Osteocyte (in vitro differentiated cells): ENCODE data around the gene SORCS3. TPM values are rescaled to one million over a fixed set of nuclear protein-coding genes. Genes with fewer than 3 reads are reported as not detected.
A peak's percentile ranks its signal among the peaks of the same experiment; 100 is the strongest.

Source experiments
- DNase-seq: peaks from one replicate; pipeline ENCODE4 v3.0.0; 2021; ENCODE audit warnings: mixed read lengths; ENCODE audit not compliant: unreplicated experiment; ENCODE audit errors: extremely low spot score
- H3K27ac Mint-ChIP-seq: one replicate; pipeline ENCODE4 v1.8.0; 2021; ENCODE audit warnings: mild to moderate bottlenecking, mixed read lengths; ENCODE audit not compliant: unreplicated experiment
- H3K27me3 Mint-ChIP-seq: one replicate; pipeline ENCODE4 v1.8.0; 2021; ENCODE audit warnings: mixed read lengths; ENCODE audit not compliant: unreplicated experiment
- H3K36me3 Mint-ChIP-seq: one replicate; pipeline ENCODE4 v1.8.0; 2021; ENCODE audit warnings: mixed read lengths; ENCODE audit not compliant: unreplicated experiment
- H3K4me1 Mint-ChIP-seq: one replicate; pipeline ENCODE4 v1.8.0; 2021; ENCODE audit warnings: mixed read lengths; ENCODE audit not compliant: unreplicated experiment
- H3K4me3 Mint-ChIP-seq: one replicate; pipeline ENCODE4 v1.8.0; 2021; ENCODE audit warnings: mild to moderate bottlenecking, moderate library complexity, mixed read lengths; ENCODE audit not compliant: unreplicated experiment
- H3K9me3 Mint-ChIP-seq: one replicate; pipeline ENCODE4 v1.8.0; 2021; ENCODE audit warnings: mixed read lengths; ENCODE audit not compliant: unreplicated experiment
- long read RNA-seq: library from polyadenylated mRNA; unstranded; transcript quantifications from one replicate; pipeline ENCODE4 v2.0.0, GENCODE V29; 2021
- total RNA-seq: library from RNA; stranded (reverse); gene quantifications from 2 replicates; pipeline ENCODE4 v1.2.1, GENCODE V29; 2021
- TF ChIP-seq, protein P1 (sequence below): fragments of 200-600 bp; sonication (generic); IDR thresholded peaks from 2 replicates; pipeline ENCODE4 v1.5.0; 2021; ENCODE audit warnings: antibody characterized with exemption, mild to moderate bottlenecking, moderate library complexity

SORCS3 gene
- not detected in 2 replicates for total RNA-seq
- long read RNA-seq, result 0 reads

DNA sequence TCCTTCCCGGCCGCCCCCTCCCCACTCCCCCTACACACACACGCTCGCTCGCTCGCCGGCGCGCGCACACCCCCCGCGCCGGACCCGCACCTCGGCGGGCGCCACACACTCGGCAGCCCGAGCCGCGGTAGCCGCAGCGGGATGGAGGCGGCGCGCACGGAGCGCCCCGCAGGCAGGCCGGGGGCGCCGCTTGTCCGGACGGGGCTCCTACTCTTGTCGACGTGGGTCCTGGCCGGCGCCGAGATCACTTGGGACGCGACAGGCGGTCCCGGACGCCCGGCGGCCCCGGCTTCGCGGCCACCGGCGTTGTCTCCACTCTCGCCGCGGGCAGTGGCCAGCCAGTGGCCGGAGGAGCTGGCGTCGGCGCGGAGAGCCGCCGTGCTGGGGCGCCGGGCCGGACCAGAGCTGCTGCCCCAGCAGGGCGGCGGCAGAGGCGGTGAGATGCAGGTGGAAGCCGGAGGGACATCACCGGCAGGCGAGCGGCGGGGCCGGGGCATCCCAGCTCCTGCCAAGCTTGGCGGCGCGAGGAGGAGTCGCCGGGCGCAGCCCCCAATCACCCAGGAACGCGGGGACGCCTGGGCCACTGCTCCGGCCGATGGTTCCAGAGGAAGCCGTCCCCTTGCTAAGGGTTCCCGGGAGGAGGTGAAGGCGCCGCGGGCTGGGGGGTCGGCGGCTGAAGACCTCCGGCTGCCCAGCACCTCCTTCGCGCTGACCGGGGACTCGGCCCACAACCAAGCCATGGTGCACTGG, at the start of gene SORCS3:
SORCS3 (plus strand) TSS at position 104 of the 750 bp plus-strand sequence.
- Mint-ChIP-seq H3K27ac (no peak within 1 kb of the TSS), H3K9me3 (no peaks in the 10 kb centered on the region), H3K4me3 (no peak within 1 kb of the TSS), H3K27me3 (peaks cover 56% of the 10 kb centered on the region), H3K36me3 (no peaks in the 10 kb centered on the region), H3K4me1 (peaks cover 12% of the 10 kb centered on the region)
- no peak for DNase-seq
- TF ChIP-seq, protein P1, sequence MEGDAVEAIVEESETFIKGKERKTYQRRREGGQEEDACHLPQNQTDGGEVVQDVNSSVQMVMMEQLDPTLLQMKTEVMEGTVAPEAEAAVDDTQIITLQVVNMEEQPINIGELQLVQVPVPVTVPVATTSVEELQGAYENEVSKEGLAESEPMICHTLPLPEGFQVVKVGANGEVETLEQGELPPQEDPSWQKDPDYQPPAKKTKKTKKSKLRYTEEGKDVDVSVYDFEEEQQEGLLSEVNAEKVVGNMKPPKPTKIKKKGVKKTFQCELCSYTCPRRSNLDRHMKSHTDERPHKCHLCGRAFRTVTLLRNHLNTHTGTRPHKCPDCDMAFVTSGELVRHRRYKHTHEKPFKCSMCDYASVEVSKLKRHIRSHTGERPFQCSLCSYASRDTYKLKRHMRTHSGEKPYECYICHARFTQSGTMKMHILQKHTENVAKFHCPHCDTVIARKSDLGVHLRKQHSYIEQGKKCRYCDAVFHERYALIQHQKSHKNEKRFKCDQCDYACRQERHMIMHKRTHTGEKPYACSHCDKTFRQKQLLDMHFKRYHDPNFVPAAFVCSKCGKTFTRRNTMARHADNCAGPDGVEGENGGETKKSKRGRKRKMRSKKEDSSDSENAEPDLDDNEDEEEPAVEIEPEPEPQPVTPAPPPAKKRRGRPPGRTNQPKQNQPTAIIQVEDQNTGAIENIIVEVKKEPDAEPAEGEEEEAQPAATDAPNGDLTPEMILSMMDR, result no peak

DNA sequence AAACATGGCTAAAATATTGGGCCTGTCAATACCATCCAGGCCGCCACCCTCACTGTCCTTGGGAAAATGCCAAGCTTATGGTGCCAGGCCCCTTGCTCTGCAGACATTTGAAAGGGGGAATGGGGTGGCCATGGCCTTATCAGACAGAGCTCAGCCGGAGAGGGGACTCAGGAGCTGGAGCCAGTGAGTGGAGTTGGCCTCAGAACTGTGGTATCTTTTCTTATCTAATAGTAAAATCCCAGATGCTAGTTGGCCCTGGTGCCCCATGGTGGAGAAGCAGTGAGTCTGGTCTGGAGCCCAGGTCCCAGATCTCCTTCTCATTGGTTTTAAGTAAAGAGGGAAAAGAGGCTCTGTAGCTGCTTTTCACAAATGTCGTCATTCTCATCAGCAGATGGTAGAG, 49.6 kb upstream of the SORCS3 start:
- Mint-ChIP-seq H3K4me1 (no peaks in the 10 kb centered on the region), H3K27me3 (no peaks in the 10 kb centered on the region), H3K4me3 (no peak overlapping the region), H3K27ac (no peak overlapping the region), H3K9me3 (no peaks in the 10 kb centered on the region), H3K36me3 (no peaks in the 10 kb centered on the region)
- TF ChIP-seq, protein P1, result no peak
- no peak for DNase-seq

DNA sequence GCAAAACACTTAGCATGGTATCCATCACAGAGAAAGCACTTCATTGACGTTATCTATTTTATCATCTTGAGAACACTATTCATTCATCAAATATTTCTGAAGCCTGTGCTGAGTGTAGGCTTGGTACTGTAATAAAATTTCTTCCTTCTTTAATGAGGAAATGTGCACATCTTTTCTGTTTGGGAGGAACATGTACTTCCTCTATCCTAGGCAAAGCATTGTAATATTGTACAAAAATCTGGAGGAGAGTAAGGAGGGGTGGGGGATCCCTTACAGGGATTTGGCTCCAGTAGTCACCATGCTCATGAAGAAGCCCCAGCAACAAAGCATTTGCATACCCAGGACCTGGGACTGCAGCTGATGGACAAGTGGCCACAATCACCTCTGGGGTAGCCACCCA, 39.9 kb upstream of the SORCS3 start:
- DNase-seq, result peak; percentile 3
- H3K27ac Mint-ChIP-seq, result no peak overlapping the region
- TF ChIP-seq, protein P1, result no peak
- H3K27me3 Mint-ChIP-seq, result peaks cover 2% of the 10 kb centered on the region
- no peaks in the 10 kb centered on the region for H3K4me1 Mint-ChIP-seq
- H3K9me3 Mint-ChIP-seq, result no peaks in the 10 kb centered on the region
- no peak overlapping the region for H3K4me3 Mint-ChIP-seq
- no peaks in the 10 kb centered on the region for H3K36me3 Mint-ChIP-seq

DNA sequence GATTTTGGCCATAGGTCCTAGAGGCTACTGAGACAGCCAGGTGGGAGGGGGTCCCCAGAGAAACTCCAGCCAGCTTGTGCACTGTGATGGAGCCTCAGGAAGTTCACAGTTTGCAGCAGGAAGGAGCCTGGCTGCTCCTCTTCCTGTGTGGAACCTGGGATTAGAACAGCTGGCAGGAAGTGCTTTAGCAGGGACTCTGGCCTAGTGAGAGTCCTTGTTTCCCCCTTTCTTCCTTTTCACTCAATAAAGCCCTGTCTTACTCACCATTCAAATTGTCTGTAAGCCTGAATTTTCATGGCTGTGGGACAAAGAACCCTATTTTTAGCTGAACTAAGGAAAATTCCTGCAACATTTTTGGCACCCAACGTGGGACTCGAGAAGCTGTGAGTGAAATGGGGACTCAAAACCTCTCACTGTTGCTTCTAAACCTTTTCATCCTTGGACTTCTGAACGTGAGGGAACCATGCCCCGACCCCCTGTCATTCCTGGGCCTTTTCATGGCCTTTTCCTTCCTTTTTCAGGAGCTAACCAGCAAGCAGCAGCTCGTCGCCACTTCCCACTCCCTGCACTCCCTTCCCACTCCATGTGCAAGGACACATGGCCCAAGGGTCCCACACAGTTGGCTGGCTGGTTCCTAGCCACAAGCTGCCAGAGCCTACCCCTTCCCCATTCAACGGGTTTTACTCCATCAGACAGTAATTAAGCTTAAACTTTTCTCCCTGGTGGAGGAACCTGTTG, 32.8 kb upstream of the SORCS3 start:
- DNase-seq, result no peak
- TF ChIP-seq, protein P1, result no peak
- Mint-ChIP-seq H3K27ac (no peak overlapping the region), H3K27me3 (peaks cover 2% of the 10 kb centered on the region), H3K4me1 (no peaks in the 10 kb centered on the region), H3K36me3 (no peaks in the 10 kb centered on the region), H3K9me3 (peaks cover 5% of the 10 kb centered on the region), H3K4me3 (no peak overlapping the region)

DNA sequence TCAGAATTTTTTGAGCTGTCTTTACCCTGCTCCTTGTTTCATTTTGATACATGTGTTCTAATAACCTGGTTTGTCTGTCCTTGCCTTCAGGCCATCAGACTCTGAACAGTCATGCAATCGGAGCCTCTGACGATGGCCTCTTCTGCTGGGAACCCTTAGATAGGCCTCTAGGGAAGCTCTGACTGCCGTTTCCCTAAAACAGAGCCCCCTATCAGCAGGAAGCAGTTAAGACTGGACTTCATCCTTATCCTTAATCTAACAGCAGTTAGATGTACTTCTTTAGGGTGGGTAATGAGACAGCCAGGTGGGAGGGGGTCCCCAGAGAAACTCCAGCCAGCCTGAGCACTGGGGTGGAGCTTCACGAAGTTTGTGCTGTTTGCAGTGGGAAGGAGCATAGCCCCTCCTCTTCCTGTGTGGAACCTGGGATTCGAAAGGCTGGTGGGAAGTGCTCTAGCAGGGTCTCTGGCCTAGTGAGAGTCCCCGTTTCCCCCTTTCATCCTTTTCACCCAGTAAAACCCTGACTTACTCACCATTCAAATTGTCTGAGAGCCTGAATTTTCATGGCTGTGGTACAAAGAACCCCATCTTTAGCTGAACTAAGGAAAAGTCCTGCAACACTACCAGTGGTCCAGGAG, 28.4 kb upstream of the SORCS3 start:
- Mint-ChIP-seq H3K9me3 (no peaks in the 10 kb centered on the region), H3K36me3 (no peaks in the 10 kb centered on the region), H3K4me3 (no peak overlapping the region), H3K4me1 (no peaks in the 10 kb centered on the region), H3K27ac (no peak overlapping the region), H3K27me3 (no peaks in the 10 kb centered on the region)
- DNase-seq, result no peak
- TF ChIP-seq, protein P1, result no peak
